OCI-LY1 (cell line): ENCODE results near the gene AGMO.

ENCODE experiments used
- EZH2 ChIP-seq: fragments of 200-600 bp; sonication (generic), shearing (Covaris generic); IDR thresholded peaks from 2 replicates; pipeline ENCODE4 v1.8.0; 2017; ENCODE audit warnings: borderline replicate concordance, mixed run types, mild to moderate bottlenecking, antibody characterized with exemption, low read length, moderate library complexity, mixed read lengths
- TF ChIP-seq, protein P1 (sequence below): fragments of 200-600 bp; sonication (generic), shearing (Covaris generic); IDR thresholded peaks from 2 replicates; pipeline ENCODE4 v1.5.1; 2017; ENCODE audit warnings: mild to moderate bottlenecking, antibody characterized with exemption, low read length, moderate library complexity, mixed read lengths

- TF ChIP-seq, protein P1, sequence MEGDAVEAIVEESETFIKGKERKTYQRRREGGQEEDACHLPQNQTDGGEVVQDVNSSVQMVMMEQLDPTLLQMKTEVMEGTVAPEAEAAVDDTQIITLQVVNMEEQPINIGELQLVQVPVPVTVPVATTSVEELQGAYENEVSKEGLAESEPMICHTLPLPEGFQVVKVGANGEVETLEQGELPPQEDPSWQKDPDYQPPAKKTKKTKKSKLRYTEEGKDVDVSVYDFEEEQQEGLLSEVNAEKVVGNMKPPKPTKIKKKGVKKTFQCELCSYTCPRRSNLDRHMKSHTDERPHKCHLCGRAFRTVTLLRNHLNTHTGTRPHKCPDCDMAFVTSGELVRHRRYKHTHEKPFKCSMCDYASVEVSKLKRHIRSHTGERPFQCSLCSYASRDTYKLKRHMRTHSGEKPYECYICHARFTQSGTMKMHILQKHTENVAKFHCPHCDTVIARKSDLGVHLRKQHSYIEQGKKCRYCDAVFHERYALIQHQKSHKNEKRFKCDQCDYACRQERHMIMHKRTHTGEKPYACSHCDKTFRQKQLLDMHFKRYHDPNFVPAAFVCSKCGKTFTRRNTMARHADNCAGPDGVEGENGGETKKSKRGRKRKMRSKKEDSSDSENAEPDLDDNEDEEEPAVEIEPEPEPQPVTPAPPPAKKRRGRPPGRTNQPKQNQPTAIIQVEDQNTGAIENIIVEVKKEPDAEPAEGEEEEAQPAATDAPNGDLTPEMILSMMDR, result no peak
- TF ChIP-seq EZH2, result no peak
Measured at GRCh38 chr7:15555381-15555859, 6.4 kb downstream of the AGMO start.
